K562 (cell line): ENCODE data around the gene PIN1. TPM values are rescaled to one million over a fixed set of nuclear protein-coding genes. Genes with fewer than 3 reads are reported as not detected.

Source experiments
- ASH1L ChIP-seq: fragments of 450-650 bp; IDR thresholded peaks from 2 replicates; pipeline ENCODE4 v1.6.1; 2018; ENCODE audit warnings: borderline replicate concordance, mild to moderate bottlenecking, low read depth; ENCODE audit not compliant: partially characterized antibody
- ATF2 ChIP-seq: sonication (generic); formaldehyde crosslinking; IDR thresholded peaks from 2 replicates; pipeline ENCODE4 v1.8.1; 2022; ENCODE audit warnings: missing genetic modification reagents
- BRF1 ChIP-seq: IDR thresholded peaks from 3 replicates; pipeline ENCODE4 v1.6.1; 2011; ENCODE audit warnings: borderline replicate concordance, mild to moderate bottlenecking; ENCODE audit not compliant: insufficient read length; ENCODE audit errors: extremely low read depth
- CBFB ChIP-seq: sonication (generic); formaldehyde crosslinking; IDR thresholded peaks from 2 replicates; pipeline ENCODE4 v1.4.0; 2020; ENCODE audit warnings: mild to moderate bottlenecking, missing genetic modification reagents
- ERF ChIP-seq: fragments of 450-650 bp; formaldehyde crosslinking; IDR thresholded peaks from 2 replicates; pipeline ENCODE4 v1.4.0; 2020; ENCODE audit warnings: mild to moderate bottlenecking, mixed read lengths
- FOS ChIP-seq: IDR thresholded peaks from 3 replicates; pipeline ENCODE4 v1.6.1; 2011; ENCODE audit not compliant: insufficient read length; ENCODE audit errors: extremely low read depth
- HMBOX1 ChIP-seq: sonication (generic); IDR thresholded peaks from 2 replicates; pipeline ENCODE4 v1.6.1; 2016
- HNRNPL ChIP-seq: fragments of 200-400 bp; formaldehyde crosslinking; IDR thresholded peaks from 2 replicates; pipeline ENCODE4 v1.6.1; 2017; ENCODE audit warnings: low read depth, mild to moderate bottlenecking, low read length
- RUNX1 ChIP-seq: sonication (generic); IDR thresholded peaks from 2 replicates; pipeline ENCODE4 v1.6.1; 2016; ENCODE audit warnings: antibody characterized with exemption, low read depth
- SRSF1 ChIP-seq: fragments of 200-400 bp; formaldehyde crosslinking; IDR thresholded peaks from 2 replicates; pipeline ENCODE4 v1.6.1; 2017; ENCODE audit warnings: mild to moderate bottlenecking, low read depth, low read length, moderate library complexity
- ZNF311 ChIP-seq: fragments of 250-450 bp; sonication (Bioruptor Pico); IDR thresholded peaks from 2 replicates; pipeline ENCODE4 v1.4.0; 2020; ENCODE audit warnings: mild to moderate bottlenecking, moderate library complexity
- ZNF518B ChIP-seq: fragments of 250-450 bp; sonication (Bioruptor Pico); IDR thresholded peaks from 2 replicates; pipeline ENCODE4 v1.5.0; 2021; ENCODE audit warnings: mild to moderate bottlenecking, moderate library complexity
- ZNF668 ChIP-seq: fragments of 250-450 bp; sonication (Bioruptor Pico); IDR thresholded peaks from 2 replicates; pipeline ENCODE4 v1.8.0; 2022; ENCODE audit warnings: mild to moderate bottlenecking, inconsistent platforms
- ZNF780A ChIP-seq: fragments of 250-450 bp; sonication (Bioruptor Pico); IDR thresholded peaks from 2 replicates; pipeline ENCODE4 v1.5.0; 2021; ENCODE audit warnings: mild to moderate bottlenecking
- polyA plus RNA-seq, 8 experiments: library from polyadenylated mRNA; depleted of rRNA in 4 of 8; stranded (reverse) in 5 of 8; unstranded in 3 of 8; fragments of >200 nt; fragmentation: Nextera tagmentation in 2 of 8; fragmentation: Illumina TruSeq in 1 of 8; extraction: Ambion mirVana in 2 of 8; extraction: Trizol in 1 of 8; gene quantifications; 2 replicates each; pipeline versions ENCODE4 v1.2.1 to v1.2.3, GENCODE V29; 2011 to 2014; ENCODE audit warnings: inconsistent platforms in 1 of 8, missing spikeins in 1 of 8
- total RNA-seq, 7 experiments: library from RNA; depleted of rRNA in 6 of 7; stranded (reverse); fragments of >200 nt in 6 of 7; fragmentation: Illumina TruSeq in 2 of 7; extraction: Trizol in 2 of 7; gene quantifications; 2 replicates each; pipeline versions ENCODE4 v1.2.1 to v1.2.3, GENCODE V29; 2011 to 2021; ENCODE audit warnings: low replicate concordance in 1 of 7
- TF ChIP-seq, protein P1 (sequence below): fragments of 450-650 bp; formaldehyde crosslinking; IDR thresholded peaks from 2 replicates; pipeline ENCODE4 v1.4.0; 2020; ENCODE audit warnings: mild to moderate bottlenecking, moderate library complexity
- TF ChIP-seq, protein P2 (sequence below): sonication (generic); formaldehyde crosslinking; IDR thresholded peaks from 2 replicates; pipeline ENCODE4 v1.5.0; 2020; ENCODE audit warnings: missing genetic modification reagents
- TF ChIP-seq, protein P3 (sequence below), 2 experiments: fragments of 450-650 bp in 1 of 2; sonication (generic) in 1 of 2; formaldehyde crosslinking in 1 of 2; IDR thresholded peaks in 1 of 2; conservative IDR thresholded peaks in 1 of 2; 2 replicates each; pipeline versions ENCODE4 v1.6.1 to v1.8.1; 2016 to 2023; ENCODE audit warnings: mild to moderate bottlenecking in 2 of 2, moderate library complexity in 2 of 2, inconsistent platforms in 1 of 2, missing genetic modification reagents in 1 of 2

Gene PIN1
- total and polyA plus RNA-seq, 9 of the 15 experiments (the other 6 are each of a cell fraction or from before 2014, with no cell fraction given): 1.6 to 178 (median 42.5) TPM

DNA sequence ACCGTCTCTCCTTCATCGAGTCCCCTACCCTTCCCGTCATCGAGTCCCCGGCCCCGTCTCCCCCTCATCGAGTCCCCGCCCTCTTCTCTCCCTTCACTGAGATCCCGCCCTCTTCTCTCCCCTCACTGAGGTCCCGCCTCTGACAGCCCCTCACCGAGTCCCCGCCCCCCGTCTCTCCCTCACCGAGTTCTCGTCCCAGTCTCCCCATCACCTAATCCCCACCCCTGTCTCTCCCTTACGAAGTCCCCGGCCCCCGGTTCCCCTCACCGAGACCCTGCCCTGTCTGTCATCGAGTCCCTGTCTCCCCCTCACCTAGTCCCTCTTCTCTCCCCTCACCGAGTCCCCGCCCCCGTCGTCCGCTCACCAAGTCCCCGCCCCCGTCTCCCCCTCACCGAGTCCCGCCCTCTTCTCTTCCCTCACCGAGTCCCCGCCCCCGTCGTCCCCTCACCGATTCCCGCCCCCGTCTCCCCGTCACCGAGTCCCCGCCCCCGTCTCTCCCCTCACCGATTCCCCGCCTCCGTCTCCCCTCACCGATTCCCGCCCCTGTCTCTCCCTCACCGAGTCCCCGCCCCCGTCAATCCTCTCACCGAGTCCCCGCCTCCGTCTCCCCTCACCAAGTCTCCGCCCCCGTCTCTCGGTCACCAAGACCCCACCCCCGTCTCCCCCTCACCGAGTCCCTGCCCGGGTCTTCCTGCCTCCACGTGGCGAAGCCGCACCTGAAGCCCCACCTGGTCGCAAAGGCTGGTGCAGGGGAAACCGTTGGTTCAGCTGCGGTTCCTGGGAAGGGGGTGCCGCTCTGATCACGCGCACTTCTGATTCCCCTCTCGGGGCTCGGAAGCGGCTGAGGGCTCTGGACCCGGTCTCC is 42.7 kb upstream of the PIN1 start (continued):
- TF ChIP-seq, protein P1, sequence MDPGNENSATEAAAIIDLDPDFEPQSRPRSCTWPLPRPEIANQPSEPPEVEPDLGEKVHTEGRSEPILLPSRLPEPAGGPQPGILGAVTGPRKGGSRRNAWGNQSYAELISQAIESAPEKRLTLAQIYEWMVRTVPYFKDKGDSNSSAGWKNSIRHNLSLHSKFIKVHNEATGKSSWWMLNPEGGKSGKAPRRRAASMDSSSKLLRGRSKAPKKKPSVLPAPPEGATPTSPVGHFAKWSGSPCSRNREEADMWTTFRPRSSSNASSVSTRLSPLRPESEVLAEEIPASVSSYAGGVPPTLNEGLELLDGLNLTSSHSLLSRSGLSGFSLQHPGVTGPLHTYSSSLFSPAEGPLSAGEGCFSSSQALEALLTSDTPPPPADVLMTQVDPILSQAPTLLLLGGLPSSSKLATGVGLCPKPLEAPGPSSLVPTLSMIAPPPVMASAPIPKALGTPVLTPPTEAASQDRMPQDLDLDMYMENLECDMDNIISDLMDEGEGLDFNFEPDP (CRISPR knock-in tag): no peak
- TF ChIP-seq, protein P2, sequence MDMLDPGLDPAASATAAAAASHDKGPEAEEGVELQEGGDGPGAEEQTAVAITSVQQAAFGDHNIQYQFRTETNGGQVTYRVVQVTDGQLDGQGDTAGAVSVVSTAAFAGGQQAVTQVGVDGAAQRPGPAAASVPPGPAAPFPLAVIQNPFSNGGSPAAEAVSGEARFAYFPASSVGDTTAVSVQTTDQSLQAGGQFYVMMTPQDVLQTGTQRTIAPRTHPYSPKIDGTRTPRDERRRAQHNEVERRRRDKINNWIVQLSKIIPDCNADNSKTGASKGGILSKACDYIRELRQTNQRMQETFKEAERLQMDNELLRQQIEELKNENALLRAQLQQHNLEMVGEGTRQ (CRISPR knock-in tag): no peak
- TF ChIP-seq ZNF311 (CRISPR knock-in tag) (no peak), BRF1 (no peak), FOS (no peak), ZNF780A (CRISPR knock-in tag) (no peak), CBFB (CRISPR knock-in tag) (no peak), ZNF668 (CRISPR knock-in tag) (no peak), ATF2 (CRISPR knock-in tag) (no peak), ERF (CRISPR knock-in tag) (no peak), ASH1L (no peak), SRSF1 (no peak), RUNX1 (no peak), HMBOX1 (no peak), ZNF518B (CRISPR knock-in tag) (no peak), HNRNPL (no peak)
- TF ChIP-seq, protein P3, sequence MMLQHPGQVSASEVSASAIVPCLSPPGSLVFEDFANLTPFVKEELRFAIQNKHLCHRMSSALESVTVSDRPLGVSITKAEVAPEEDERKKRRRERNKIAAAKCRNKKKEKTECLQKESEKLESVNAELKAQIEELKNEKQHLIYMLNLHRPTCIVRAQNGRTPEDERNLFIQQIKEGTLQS (IDR thresholded peaks at IDR 0.05): no peak
- TF ChIP-seq, protein P3 (CRISPR knock-in tag; conservative IDR thresholded peaks at IDR 0.05): no peak
